NCI-H1417 treated with DMSO at 0.1 percent for 48 hours (cell line): ENCODE data around the gene TUBA8.
"Not testable (repeated sequence)": the region's sequence is repeated elsewhere in the genome, so short reads cannot be mapped to it uniquely, and the experiment has no call there.

Experiments
- DNase-seq: peaks from one replicate; lab custom pipeline; 2025; lab: John Stamatoyannopoulos, UW

TUBA8 gene

DNA sequence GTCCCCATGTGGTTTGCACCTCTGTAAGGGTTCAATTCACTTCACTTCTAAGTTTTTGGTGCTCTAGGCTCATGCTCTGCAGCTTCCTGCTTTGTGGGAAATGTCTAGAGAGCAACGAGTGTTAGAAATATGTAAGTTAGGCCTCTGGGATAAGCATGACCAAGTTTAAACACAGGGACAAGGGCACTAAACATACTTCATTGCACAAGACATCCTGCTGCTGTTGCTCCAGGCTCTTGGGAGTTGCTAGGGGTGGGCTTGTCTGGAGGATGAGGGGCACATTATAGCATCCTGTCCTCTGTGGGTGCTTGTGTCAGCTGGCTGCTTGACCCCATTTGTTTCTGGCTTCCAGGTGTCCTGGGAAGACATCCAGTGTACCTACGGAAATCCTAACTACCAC is 62.8 kb downstream of the TUBA8 start:
- DNase-seq: not testable (repeated sequence)
